Stomach (tissue), 9 donors: ENCODE measurements around the gene ARHGAP33. TPM values are rescaled to one million over a fixed set of nuclear protein-coding genes. Genes with fewer than 3 reads are reported as not detected.

Experiments
- DNase-seq, 2 donors: peaks; one replicate each; pipeline versions ENCODE4 v3.0.0 to v3.0.0-alpha.2; 2013 to 2019
- H3K27ac ChIP-seq, 5 donors: fragments of 200-600 bp in 4 of 5; sonication (generic) in 4 of 5; one replicate each; pipeline ENCODE4 v1.5.1; 2013 to 2019; ENCODE audit warnings: mild to moderate bottlenecking in 1 of 5, moderate library complexity in 1 of 5
- H3K27me3 ChIP-seq, 3 donors: fragments of 200-600 bp; sonication (generic); one replicate each; pipeline ENCODE4 v1.5.1; 2017 to 2019; ENCODE audit warnings: mixed run types in 1 of 3
- H3K36me3 ChIP-seq, 4 donors: fragments of 200-600 bp; sonication (generic); 1 replicate in 3 of 4; 2 replicates in 1 of 4; pipeline ENCODE4 v1.5.1; 2016 to 2019
- H3K4me1 ChIP-seq, 4 donors: fragments of 200-600 bp; sonication (generic); one replicate each; pipeline ENCODE4 v1.5.1; 2016 to 2019
- H3K4me3 ChIP-seq, 4 donors: fragments of 200-600 bp; sonication (generic) in 3 of 4; one replicate each; pipeline ENCODE4 v1.5.1; 2016 to 2019; ENCODE audit warnings: mild to moderate bottlenecking in 1 of 4
- H3K9me3 ChIP-seq, 4 donors: fragments of 200-600 bp; sonication (generic); one replicate each; pipeline ENCODE4 v1.5.1; 2016 to 2019
- EP300 ChIP-seq: sonication (generic); formaldehyde crosslinking; IDR thresholded peaks from one replicate; pipeline ENCODE4 v1.6.1; 2017; ENCODE audit warnings: antibody characterized with exemption
- POLR2A ChIP-seq, 4 donors: fragments of 450-650 bp; IDR thresholded peaks; one replicate each; pipeline ENCODE4 v1.6.1; 2016; ENCODE audit warnings: antibody characterized with exemption in 4 of 4, control low read depth in 2 of 4, mild to moderate bottlenecking in 1 of 4, moderate library complexity in 1 of 4
- POLR2AphosphoS5 ChIP-seq, 3 donors: sonication (generic); formaldehyde crosslinking; IDR thresholded peaks; one replicate each; pipeline ENCODE4 v1.6.1; 2016; ENCODE audit warnings: antibody characterized with exemption in 3 of 3
- WGBS, 5 donors: extraction: QIAGEN DNeasy Blood & Tissue Kit in 3 of 5; methylation state at CpG; one replicate each; pipeline versions ENCODE4 v1.1.5 to v1.1.7; 2013 to 2018; 5-methylcytosine and 5-hydroxymethylcytosine counted together
- intact Hi-C: fragments of 100-400 bp; cut with DNase I; formaldehyde crosslinking; loops from one replicate; pipeline ENCODE4 v1.15.1; 2023; ENCODE audit warnings: low total_unique reads
- polyA plus RNA-seq, 3 donors: library from polyadenylated mRNA; stranded (reverse); fragments of 200-250 nt; gene quantifications; one replicate each; pipeline ENCODE4 v1.2.3, GENCODE V29; 2013
- total RNA-seq, 5 donors: library from RNA; depleted of rRNA; stranded (reverse); fragments of >200 nt; gene quantifications; one replicate each; pipeline versions ENCODE4 v1.1.0 to v1.2.3, GENCODE V29; 2014 to 2016
- TF ChIP-seq, protein P1 (sequence below), 7 experiments: fragments of 450-650 bp in 4 of 7; fragments of 200-600 bp in 3 of 7; sonication (generic) in 3 of 7; IDR thresholded peaks; one replicate each; pipeline ENCODE4 v1.5.1; 2016 to 2019; ENCODE audit warnings: antibody characterized with exemption in 7 of 7, control low read depth in 2 of 7, mild to moderate bottlenecking in 1 of 7
- donor health status: healthy with polysubstance abuse.
- donor health status: Bipolar disorder and iron deficiency.
- donor health status: healthy.

The ARHGAP33 gene
- total and polyA plus RNA-seq, 8 donors = 1.4 to 73.6 (median 12.2) TPM

GRCh38 chr19:35789195-35789977 lies 14.0 kb downstream of the ARHGAP33 start:
- DNase-seq = no peak
- peaks cover 0 to 5% (median 0%) of the 10 kb centered on the region in 3 donors for H3K27me3 ChIP-seq
- no peak overlapping the region for H3K4me3 ChIP-seq
- H3K27ac ChIP-seq = no peak overlapping the region
- no peak for TF ChIP-seq EP300
- TF ChIP-seq POLR2AphosphoS5 (IDR thresholded peaks at IDR 0.05) = no peak
- TF ChIP-seq, protein P1, sequence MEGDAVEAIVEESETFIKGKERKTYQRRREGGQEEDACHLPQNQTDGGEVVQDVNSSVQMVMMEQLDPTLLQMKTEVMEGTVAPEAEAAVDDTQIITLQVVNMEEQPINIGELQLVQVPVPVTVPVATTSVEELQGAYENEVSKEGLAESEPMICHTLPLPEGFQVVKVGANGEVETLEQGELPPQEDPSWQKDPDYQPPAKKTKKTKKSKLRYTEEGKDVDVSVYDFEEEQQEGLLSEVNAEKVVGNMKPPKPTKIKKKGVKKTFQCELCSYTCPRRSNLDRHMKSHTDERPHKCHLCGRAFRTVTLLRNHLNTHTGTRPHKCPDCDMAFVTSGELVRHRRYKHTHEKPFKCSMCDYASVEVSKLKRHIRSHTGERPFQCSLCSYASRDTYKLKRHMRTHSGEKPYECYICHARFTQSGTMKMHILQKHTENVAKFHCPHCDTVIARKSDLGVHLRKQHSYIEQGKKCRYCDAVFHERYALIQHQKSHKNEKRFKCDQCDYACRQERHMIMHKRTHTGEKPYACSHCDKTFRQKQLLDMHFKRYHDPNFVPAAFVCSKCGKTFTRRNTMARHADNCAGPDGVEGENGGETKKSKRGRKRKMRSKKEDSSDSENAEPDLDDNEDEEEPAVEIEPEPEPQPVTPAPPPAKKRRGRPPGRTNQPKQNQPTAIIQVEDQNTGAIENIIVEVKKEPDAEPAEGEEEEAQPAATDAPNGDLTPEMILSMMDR (IDR thresholded peaks at IDR 0.05) = no peak
- TF ChIP-seq POLR2A (IDR thresholded peaks at IDR 0.05) = no peak
- intact Hi-C loops = no loop called here
- peaks cover 0 to 33% (median 24%) of the 10 kb centered on the region in 4 donors for H3K36me3 ChIP-seq
- no peaks in the 10 kb centered on the region for H3K9me3 ChIP-seq
- 81 to 89% (median 84%) methylated on average over 8 to 11 of the region's 11 CpGs for WGBS, 5 donors
- no peaks in the 10 kb centered on the region for H3K4me1 ChIP-seq

- TF ChIP-seq POLR2A (IDR thresholded peaks at IDR 0.05) (no peak), EP300 (no peak), POLR2AphosphoS5 (IDR thresholded peaks at IDR 0.05) (no peak)
- TF ChIP-seq, protein P1 (IDR thresholded peaks at IDR 0.05) = no peak
- H3K4me1 ChIP-seq = no peaks in the 10 kb centered on the region
- peaks cover 0 to 25% (median 17%) of the 10 kb centered on the region in 4 donors for H3K36me3 ChIP-seq
- H3K4me3 ChIP-seq = no peak overlapping the region
- DNase-seq = no peak
- peaks cover 0 to 5% (median 0%) of the 10 kb centered on the region in 3 donors for H3K27me3 ChIP-seq
- intact Hi-C loops = no loop called here
- H3K9me3 ChIP-seq = no peaks in the 10 kb centered on the region
- no peak overlapping the region for H3K27ac ChIP-seq
- WGBS, 5 donors = 74 to 89% (median 85%) methylated on average over 9 to 19 of the region's 19 CpGs
Measured at GRCh38 chr19:35789978-35790944, 14.9 kb downstream of the ARHGAP33 start.

DNA sequence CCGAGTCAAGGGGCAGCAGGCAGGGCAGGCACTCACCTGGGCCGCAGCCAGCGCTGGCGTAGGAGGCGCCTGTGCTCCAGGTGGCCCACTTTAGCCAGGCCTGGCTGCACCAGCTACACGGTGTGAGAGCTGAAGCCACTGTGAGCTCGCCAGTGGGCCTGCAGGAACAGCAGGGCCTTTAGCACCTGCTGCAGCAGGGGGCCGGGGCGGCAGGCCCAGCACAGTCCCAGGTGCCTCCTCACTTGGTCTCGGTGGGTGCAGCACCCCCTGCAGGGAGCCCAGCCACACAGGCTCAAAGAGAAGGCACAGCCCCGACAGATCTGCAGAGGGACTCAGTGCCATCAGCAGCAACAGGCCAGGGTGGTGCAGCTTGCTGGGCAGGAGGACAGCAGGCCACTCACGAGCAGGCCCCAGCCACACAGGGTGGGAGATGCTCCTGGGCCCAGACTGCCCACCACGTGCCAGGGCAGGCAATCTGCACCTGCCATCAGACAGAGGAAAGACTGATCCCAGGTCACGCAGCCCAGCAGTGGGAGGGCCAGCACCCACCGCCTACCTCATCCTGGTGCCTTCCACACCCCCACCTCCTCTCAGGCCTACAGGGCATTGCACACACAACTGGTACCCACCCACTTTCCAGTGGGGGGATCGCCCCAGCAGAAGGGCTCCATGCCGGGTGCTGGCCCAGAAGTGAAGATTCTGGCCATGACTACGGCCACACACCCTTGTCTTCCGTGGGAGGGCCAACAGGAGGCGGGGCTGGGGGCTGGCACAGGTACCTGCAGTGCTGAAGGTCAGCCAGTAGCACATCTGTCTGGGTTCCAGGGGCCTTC lies 15.8 kb downstream of the ARHGAP33 start:
- WGBS, 5 donors = 58 to 62% (median 60%) methylated on average over 15 to 20 of the region's 20 CpGs

GRCh38 chr19:35791814-35792279 lies 16.5 kb downstream of the ARHGAP33 start:
- TF ChIP-seq, protein P1 (IDR thresholded peaks at IDR 0.05) = no peak
- TF ChIP-seq POLR2A (IDR thresholded peaks at IDR 0.05) (no peak), EP300 (no peak), POLR2AphosphoS5 (IDR thresholded peaks at IDR 0.05) (no peak)
- H3K27ac ChIP-seq = no peak overlapping the region
- intact Hi-C loops = no loop called here
- no peak for DNase-seq
- 87 to 100% (median 91%) methylated on average over 7 to 9 of the region's 9 CpGs for WGBS, 5 donors
- H3K27me3 ChIP-seq = peaks cover 0 to 20% (median 6%) of the 10 kb centered on the region in 3 donors
- no peaks in the 10 kb centered on the region for H3K9me3 ChIP-seq
- no peak overlapping the region for H3K4me3 ChIP-seq
- H3K4me1 ChIP-seq = peaks cover 0 to under 1% (median 0%) of the 10 kb centered on the region in 4 donors
- peaks cover 0 to 9% (median 8%) of the 10 kb centered on the region in 4 donors for H3K36me3 ChIP-seq

More for the DNA sequence above, 15.8 kb downstream of the ARHGAP33 start:
- Histone ChIP-seq H3K36me3 (peaks cover 0 to 15% (median 11%) of the 10 kb centered on the region in 4 donors), H3K4me3 (no peak overlapping the region), H3K4me1 (no peaks in the 10 kb centered on the region), H3K27me3 (peaks cover 0 to 14% (median 0%) of the 10 kb centered on the region in 3 donors), H3K27ac (no peak overlapping the region), H3K9me3 (no peaks in the 10 kb centered on the region)
- TF ChIP-seq POLR2AphosphoS5 (IDR thresholded peaks at IDR 0.05) (no peak), POLR2A (IDR thresholded peaks at IDR 0.05) (no peak), EP300 (no peak)
- no peak for DNase-seq
- intact Hi-C loops = no loop called here
